GM12892 (cell line): ENCODE data around the gene GDF9.

Source experiments
- POLR2A ChIP-seq: IDR thresholded peaks from 2 replicates; pipeline ENCODE4 v1.6.1; 2011; ENCODE audit warnings: low read depth, low read length, control low read depth
- TAF1 ChIP-seq: IDR thresholded peaks from 2 replicates; pipeline ENCODE4 v1.6.1; 2011; ENCODE audit warnings: low read depth, mild to moderate bottlenecking, control low read depth, low read length, borderline replicate concordance

DNA sequence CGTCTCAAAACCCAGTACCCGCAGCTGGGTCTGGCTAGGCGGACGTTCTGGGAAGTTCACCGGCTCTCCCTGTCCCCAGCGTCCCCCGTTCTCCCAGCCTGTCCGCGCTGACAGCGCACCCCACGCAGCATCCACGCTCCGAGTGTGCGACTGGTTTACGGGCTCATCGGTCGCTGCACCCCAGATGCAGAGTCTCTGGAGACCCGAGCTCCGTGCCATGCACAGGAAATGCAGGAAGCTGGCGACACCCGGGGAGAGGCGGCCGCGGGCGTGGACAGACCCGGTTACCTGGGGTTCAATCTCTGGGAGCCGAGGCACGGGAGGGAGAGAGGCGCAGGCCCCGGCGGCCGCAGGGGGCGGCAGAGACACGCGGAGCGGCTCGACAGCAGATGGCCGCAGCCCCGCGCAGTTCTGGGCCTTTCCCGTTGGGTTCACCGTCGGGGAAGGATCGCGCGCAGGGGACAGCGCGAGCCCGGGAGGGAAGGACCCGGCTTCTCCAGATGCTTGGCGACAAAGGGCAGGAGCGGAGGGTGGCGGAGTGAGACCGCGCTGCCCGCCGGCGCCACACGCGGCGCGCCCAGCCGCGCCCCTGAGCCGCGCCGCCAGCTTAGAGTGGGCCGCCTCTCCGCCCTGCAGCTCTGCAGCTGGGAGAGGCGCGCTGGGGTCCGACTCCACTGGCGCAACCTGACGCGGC, 36.4 kb downstream of the GDF9 start:
- no peak for TF ChIP-seq POLR2A
- TF ChIP-seq TAF1: no peak
